HepG2 (cell line): Measurements from ENCODE around the gene NES. TPM values are rescaled to one million over a fixed set of nuclear protein-coding genes. Genes with fewer than 3 reads are reported as not detected.

Source experiments
- BHLHE40 ChIP-seq: IDR thresholded peaks from 2 replicates; pipeline ENCODE4 v1.6.1; 2011; ENCODE audit warnings: low read length, improper control_type of control experiment
- HDAC1 ChIP-seq: sonication (generic); formaldehyde crosslinking; IDR thresholded peaks from 2 replicates; pipeline ENCODE4 v1.5.1; 2020; ENCODE audit warnings: mild to moderate bottlenecking, missing genetic modification reagents
- HOXA9 ChIP-seq: sonication (generic); formaldehyde crosslinking; IDR thresholded peaks from 2 replicates; pipeline ENCODE4 v1.8.1; 2022; ENCODE audit warnings: missing genetic modification reagents, mild to moderate bottlenecking, moderate library complexity, borderline replicate concordance
- MAZ ChIP-seq, 2 experiments: sonication (generic) in 1 of 2; formaldehyde crosslinking in 1 of 2; IDR thresholded peaks; 2 replicates each; pipeline versions ENCODE4 v1.5.0 to v1.6.1; 2012 to 2020; ENCODE audit warnings: low read depth in 2 of 2, mild to moderate bottlenecking in 2 of 2, borderline replicate concordance in 1 of 2, improper control_type of control experiment in 1 of 2, low read length in 1 of 2, missing genetic modification reagents in 1 of 2, moderate library complexity in 1 of 2
- NRL ChIP-seq: sonication (generic); formaldehyde crosslinking; IDR thresholded peaks from 2 replicates; pipeline ENCODE4 v1.5.0; 2020; ENCODE audit warnings: missing genetic modification reagents, mild to moderate bottlenecking, moderate library complexity, borderline replicate concordance
- PAWR ChIP-seq: sonication (generic); formaldehyde crosslinking; IDR thresholded peaks from 2 replicates; pipeline ENCODE4 v1.4.0; 2020; ENCODE audit warnings: missing genetic modification reagents, mild to moderate bottlenecking, borderline replicate concordance
- PCBP2 ChIP-seq: fragments of 200-400 bp; formaldehyde crosslinking; optimal IDR thresholded peaks from 2 replicates; pipeline ENCODE3; 2018; ENCODE audit warnings: low read length, low read depth; ENCODE audit not compliant: poor library complexity, severe bottlenecking
- SIX4 ChIP-seq: sonication (generic); formaldehyde crosslinking; IDR thresholded peaks from 2 replicates; pipeline ENCODE4 v1.4.0; 2020; ENCODE audit warnings: missing genetic modification reagents
- SMARCE1 ChIP-seq: fragments of 450-650 bp; IDR thresholded peaks from 2 replicates; pipeline ENCODE4 v1.6.1; 2017; ENCODE audit warnings: borderline replicate concordance
- ZBTB7A ChIP-seq: sonication (generic); formaldehyde crosslinking; IDR thresholded peaks from 2 replicates; pipeline ENCODE4 v1.8.0; 2022; ENCODE audit warnings: mild to moderate bottlenecking, missing genetic modification reagents
- ZFP36L1 ChIP-seq: sonication (generic); formaldehyde crosslinking; IDR thresholded peaks from 2 replicates; pipeline ENCODE4 v1.8.0; 2022; ENCODE audit warnings: mild to moderate bottlenecking, missing genetic modification reagents, moderate library complexity
- ZFY ChIP-seq: sonication (generic); formaldehyde crosslinking; IDR thresholded peaks from 2 replicates; pipeline ENCODE4 v1.4.0; 2020; ENCODE audit warnings: missing genetic modification reagents
- ZMAT3 ChIP-seq: sonication (generic); formaldehyde crosslinking; conservative IDR thresholded peaks from 2 replicates; pipeline ENCODE4 v1.7.0; 2021; ENCODE audit warnings: missing genetic modification reagents
- ZMYM2 ChIP-seq: sonication (generic); formaldehyde crosslinking; IDR thresholded peaks from 2 replicates; pipeline ENCODE4 v1.8.0; 2022; ENCODE audit warnings: mild to moderate bottlenecking, missing genetic modification reagents
- ZNF251 ChIP-seq: sonication (generic); formaldehyde crosslinking; IDR thresholded peaks from 2 replicates; pipeline ENCODE4 v1.9.0; 2021; ENCODE audit warnings: mild to moderate bottlenecking, missing genetic modification reagents
- ZNF274 ChIP-seq: sonication (generic); formaldehyde crosslinking; IDR thresholded peaks from 2 replicates; pipeline ENCODE4 v1.5.1; 2020; ENCODE audit warnings: mild to moderate bottlenecking, missing genetic modification reagents
- ZNF33A ChIP-seq: sonication (generic); formaldehyde crosslinking; IDR thresholded peaks from 2 replicates; pipeline ENCODE4 v1.5.1; 2020; ENCODE audit warnings: missing genetic modification reagents, mild to moderate bottlenecking, moderate library complexity, borderline replicate concordance
- ZNF367 ChIP-seq: sonication (generic); formaldehyde crosslinking; IDR thresholded peaks from 2 replicates; pipeline ENCODE4 v1.4.0; 2020; ENCODE audit warnings: missing genetic modification reagents, borderline replicate concordance
- ZNF383 ChIP-seq: sonication (generic); formaldehyde crosslinking; IDR thresholded peaks from 2 replicates; pipeline ENCODE4 v1.4.0; 2020; ENCODE audit warnings: missing genetic modification reagents, mild to moderate bottlenecking, borderline replicate concordance
- ZNF451 ChIP-seq: sonication (generic); formaldehyde crosslinking; IDR thresholded peaks from 2 replicates; pipeline ENCODE4 v1.5.0; 2020; ENCODE audit warnings: mild to moderate bottlenecking, missing genetic modification reagents
- ZNF549 ChIP-seq: sonication (generic); formaldehyde crosslinking; IDR thresholded peaks from 2 replicates; pipeline ENCODE4 v1.5.0; 2020; ENCODE audit warnings: missing genetic modification reagents
- ZNF768 ChIP-seq: sonication (generic); formaldehyde crosslinking; IDR thresholded peaks from 2 replicates; pipeline ENCODE4 v1.4.0; 2020; ENCODE audit warnings: missing genetic modification reagents
- ZNF782 ChIP-seq: sonication (generic); formaldehyde crosslinking; IDR thresholded peaks from 2 replicates; pipeline ENCODE4 v1.4.0; 2020; ENCODE audit warnings: missing genetic modification reagents, mild to moderate bottlenecking, borderline replicate concordance
- polyA plus RNA-seq, 8 experiments: library from polyadenylated mRNA; depleted of rRNA in 3 of 8; stranded (reverse) in 7 of 8; unstranded in 1 of 8; fragments of >200 nt; fragmentation: Illumina TruSeq in 4 of 8; extraction: Trizol in 4 of 8; gene quantifications; 2 replicates each; pipeline versions ENCODE4 v1.2.1 to v1.2.3, GENCODE V29; 2011 to 2016; ENCODE audit warnings: low read depth in 4 of 8, missing spikeins in 1 of 8, mixed read lengths in 1 of 8; ENCODE audit not compliant: insufficient read depth in 1 of 8
- total RNA-seq, 5 experiments: library from RNA; depleted of rRNA; stranded (reverse); fragments of >200 nt; fragmentation: Illumina TruSeq; extraction: Trizol; gene quantifications; 2 replicates each; pipeline ENCODE4 v1.2.3, GENCODE V29; 2016; ENCODE audit warnings: low read depth in 1 of 5
- TF ChIP-seq, protein P1 (sequence below): sonication (generic); formaldehyde crosslinking; IDR thresholded peaks from 2 replicates; pipeline ENCODE4 v1.8.0; 2023; ENCODE audit warnings: mild to moderate bottlenecking, missing genetic modification reagents
- TF ChIP-seq, protein P2 (sequence below): sonication (generic); formaldehyde crosslinking; IDR thresholded peaks from 2 replicates; pipeline ENCODE4 v1.4.0; 2020; ENCODE audit warnings: missing genetic modification reagents
- TF ChIP-seq, protein P3 (sequence below): sonication (generic); formaldehyde crosslinking; IDR thresholded peaks from 2 replicates; pipeline ENCODE4 v1.5.1; 2020; ENCODE audit warnings: mild to moderate bottlenecking, moderate library complexity, missing genetic modification reagents
- TF ChIP-seq, protein P4 (sequence below): sonication (generic); formaldehyde crosslinking; IDR thresholded peaks from 2 replicates; pipeline ENCODE4 v1.5.0; 2020; ENCODE audit warnings: mild to moderate bottlenecking, missing genetic modification reagents

Gene NES
- total and polyA plus RNA-seq, 2 of the 13 experiments (the other 11 are each of a cell fraction or from before 2014, with no cell fraction given), result 1.7 to 16.6 TPM

DNA sequence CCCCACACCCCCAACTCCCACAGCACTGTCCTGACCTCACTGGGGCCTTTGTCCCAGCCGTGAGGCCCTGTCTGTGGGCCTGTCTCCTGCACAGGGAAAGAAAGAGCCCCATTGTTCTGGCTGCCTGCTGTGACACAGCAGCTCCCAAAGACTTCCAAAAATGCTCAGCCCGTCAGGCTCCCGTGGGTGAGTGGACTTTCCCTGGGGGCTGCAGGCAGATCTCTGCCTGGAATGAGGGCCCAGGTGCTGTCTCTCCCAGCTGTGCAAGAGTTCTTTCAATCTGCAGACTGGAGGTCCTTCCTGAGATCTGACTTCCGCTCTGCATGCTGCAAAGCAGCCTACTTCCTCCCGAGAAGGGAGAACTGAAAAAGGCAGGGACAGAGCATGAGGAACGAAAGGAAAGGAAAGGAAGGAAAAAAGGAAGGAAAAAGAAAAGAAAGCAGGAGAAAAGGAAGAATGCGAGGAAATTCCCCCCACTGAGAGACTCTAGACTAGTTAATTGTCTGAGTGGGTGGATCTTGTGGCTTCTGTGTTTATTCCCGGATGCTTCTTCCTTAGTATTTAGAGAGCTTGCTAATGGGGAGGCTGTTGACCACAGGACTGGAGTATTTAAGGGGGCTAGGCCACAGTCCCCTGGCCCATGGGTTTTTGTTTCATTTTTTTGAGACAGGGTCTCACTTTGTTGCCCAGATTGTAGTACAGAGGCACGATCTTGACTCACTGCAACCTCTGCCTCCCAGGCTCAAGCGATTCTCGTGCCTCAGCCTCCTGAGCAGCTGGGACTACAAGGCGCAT, 15.0 kb downstream of the NES start (continued):
- TF ChIP-seq ZBTB7A (CRISPR knock-in tag) (no peak), NRL (no peak), PAWR (no peak), ZNF383 (CRISPR knock-in tag) (no peak), MAZ (IDR thresholded peaks at IDR 0.05; ENCODE audit: borderline replicate concordance, low read depth, low read length) (no peak), MAZ (CRISPR knock-in tag; IDR thresholded peaks at IDR 0.05; ENCODE audit: low read depth) (no peak), ZNF451 (no peak), ZMAT3 (CRISPR knock-in tag) (no peak), ZNF549 (no peak), ZNF367 (CRISPR knock-in tag) (no peak), ZNF768 (CRISPR knock-in tag) (no peak), ZFY (CRISPR knock-in tag) (peak; percentile 31), ZFP36L1 (CRISPR knock-in tag) (no peak), SMARCE1 (no peak), HOXA9 (no peak), BHLHE40 (no peak), ZMYM2 (CRISPR knock-in tag) (no peak), ZNF782 (no peak), HDAC1 (CRISPR knock-in tag) (0 out of 2 replicates have a peak, but pooled peaks have one; percentile 4), SIX4 (CRISPR knock-in tag) (no peak), ZNF251 (CRISPR knock-in tag) (no peak), ZNF33A (CRISPR knock-in tag) (no peak), PCBP2 (peak; percentile 12), ZNF274 (CRISPR knock-in tag) (no peak)
- TF ChIP-seq, protein P1, sequence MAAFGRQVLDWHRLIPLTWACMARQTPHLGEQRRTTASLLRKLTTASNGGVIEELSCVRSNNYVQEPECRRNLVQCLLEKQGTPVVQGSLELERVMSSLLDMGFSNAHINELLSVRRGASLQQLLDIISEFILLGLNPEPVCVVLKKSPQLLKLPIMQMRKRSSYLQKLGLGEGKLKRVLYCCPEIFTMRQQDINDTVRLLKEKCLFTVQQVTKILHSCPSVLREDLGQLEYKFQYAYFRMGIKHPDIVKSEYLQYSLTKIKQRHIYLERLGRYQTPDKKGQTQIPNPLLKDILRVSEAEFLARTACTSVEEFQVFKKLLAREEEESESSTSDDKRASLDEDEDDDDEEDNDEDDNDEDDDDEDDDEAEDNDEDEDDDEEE (CRISPR knock-in tag), result no peak
- TF ChIP-seq, protein P2, sequence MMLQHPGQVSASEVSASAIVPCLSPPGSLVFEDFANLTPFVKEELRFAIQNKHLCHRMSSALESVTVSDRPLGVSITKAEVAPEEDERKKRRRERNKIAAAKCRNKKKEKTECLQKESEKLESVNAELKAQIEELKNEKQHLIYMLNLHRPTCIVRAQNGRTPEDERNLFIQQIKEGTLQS (CRISPR knock-in tag), result no peak
- TF ChIP-seq, protein P3, sequence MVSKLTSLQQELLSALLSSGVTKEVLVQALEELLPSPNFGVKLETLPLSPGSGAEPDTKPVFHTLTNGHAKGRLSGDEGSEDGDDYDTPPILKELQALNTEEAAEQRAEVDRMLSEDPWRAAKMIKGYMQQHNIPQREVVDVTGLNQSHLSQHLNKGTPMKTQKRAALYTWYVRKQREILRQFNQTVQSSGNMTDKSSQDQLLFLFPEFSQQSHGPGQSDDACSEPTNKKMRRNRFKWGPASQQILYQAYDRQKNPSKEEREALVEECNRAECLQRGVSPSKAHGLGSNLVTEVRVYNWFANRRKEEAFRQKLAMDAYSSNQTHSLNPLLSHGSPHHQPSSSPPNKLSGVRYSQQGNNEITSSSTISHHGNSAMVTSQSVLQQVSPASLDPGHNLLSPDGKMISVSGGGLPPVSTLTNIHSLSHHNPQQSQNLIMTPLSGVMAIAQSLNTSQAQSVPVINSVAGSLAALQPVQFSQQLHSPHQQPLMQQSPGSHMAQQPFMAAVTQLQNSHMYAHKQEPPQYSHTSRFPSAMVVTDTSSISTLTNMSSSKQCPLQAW, result no peak
- TF ChIP-seq, protein P4, sequence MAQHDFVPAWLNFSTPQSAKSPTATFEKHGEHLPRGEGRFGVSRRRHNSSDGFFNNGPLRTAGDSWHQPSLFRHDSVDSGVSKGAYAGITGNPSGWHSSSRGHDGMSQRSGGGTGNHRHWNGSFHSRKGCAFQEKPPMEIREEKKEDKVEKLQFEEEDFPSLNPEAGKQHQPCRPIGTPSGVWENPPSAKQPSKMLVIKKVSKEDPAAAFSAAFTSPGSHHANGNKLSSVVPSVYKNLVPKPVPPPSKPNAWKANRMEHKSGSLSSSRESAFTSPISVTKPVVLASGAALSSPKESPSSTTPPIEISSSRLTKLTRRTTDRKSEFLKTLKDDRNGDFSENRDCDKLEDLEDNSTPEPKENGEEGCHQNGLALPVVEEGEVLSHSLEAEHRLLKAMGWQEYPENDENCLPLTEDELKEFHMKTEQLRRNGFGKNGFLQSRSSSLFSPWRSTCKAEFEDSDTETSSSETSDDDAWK (CRISPR knock-in tag), result no peak
